IPS-NIHi7 (cell line): ENCODE measurements around the gene C15orf39.
A peak's percentile ranks its signal among the peaks of the same experiment; 100 is the strongest.
"Not testable (repeated sequence)": the region's sequence is repeated elsewhere in the genome, so short reads cannot be mapped to it uniquely, and the experiment has no call there.

Experiments
- DNase-seq: peaks from one replicate; pipeline ENCODE4 v3.0.0; 2012; ENCODE audit warnings: mixed read lengths; ENCODE audit errors: extremely low spot score

The C15orf39 gene

DNA sequence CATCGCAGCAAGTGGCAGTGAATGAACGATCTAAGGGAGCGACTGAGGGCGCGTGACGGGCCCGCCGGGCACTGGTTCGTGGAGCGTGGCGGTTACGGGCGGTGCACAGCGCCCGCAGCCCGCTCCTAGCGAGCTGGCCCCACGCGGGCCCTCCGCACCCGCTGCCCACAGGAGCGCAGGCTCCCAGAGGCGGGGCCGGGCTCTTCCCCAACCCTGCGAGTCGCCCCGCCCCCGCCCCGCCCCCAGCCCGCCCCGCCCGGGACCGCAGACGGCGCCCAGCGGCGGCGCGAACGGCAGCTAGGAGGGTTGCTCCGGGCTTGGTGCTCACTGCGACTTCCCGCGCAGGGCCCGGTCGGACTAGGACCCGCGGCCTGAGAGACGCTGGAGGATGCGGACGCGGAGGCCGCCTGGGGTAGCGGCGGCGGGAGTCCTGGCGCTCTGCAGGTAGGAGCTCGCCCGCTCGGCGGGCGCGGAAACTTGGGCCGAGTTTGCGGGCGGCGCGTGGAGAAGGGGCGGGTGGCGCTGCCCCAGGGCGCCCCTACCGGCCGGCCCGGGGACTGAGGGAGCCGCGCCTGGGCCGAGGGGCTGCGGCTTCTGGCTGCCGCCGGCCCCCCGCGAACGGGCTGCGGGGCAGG lies at the start of gene C15orf39:
TSS of gene C15orf39 (plus strand) at position 267 of the 635 bp plus-strand sequence. CDS start 4,167 bp downstream, outside the sequence.
- peak; percentile 87 for DNase-seq

DNA sequence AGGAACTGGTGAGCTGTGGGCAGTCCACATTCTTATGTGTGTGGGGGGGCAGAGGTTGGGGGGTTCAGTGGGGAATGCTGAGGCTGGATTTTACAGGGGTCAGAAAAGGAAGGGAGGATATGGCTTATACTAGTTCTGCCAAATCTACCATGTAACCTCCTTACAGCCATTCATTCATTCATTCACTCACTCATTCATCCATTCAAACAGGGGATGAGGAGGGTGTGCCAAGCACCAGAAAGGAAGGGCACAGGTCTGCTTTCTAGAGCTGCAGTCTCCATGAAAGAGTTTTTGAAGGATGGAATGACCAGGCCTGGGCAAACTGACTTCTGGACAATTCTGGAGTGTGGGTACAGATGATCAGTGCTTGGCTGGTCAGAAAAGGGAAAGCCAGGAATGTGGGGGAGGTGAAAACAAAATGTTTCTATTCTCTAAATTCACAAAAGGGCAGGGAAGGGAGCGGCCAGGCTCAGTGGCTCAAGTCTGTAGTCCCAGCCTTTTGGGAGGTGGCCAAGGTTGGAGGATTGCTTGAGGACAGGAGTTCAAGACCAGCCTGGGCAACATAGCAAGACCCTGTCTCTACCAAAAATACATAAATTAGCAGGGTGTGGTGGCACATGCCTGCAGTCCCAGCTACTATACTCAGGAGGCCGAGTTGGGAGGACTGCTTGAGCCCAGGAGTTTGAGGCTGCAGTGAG lies 49.2 kb upstream of the C15orf39 start:
- DNase-seq = no peak

DNA sequence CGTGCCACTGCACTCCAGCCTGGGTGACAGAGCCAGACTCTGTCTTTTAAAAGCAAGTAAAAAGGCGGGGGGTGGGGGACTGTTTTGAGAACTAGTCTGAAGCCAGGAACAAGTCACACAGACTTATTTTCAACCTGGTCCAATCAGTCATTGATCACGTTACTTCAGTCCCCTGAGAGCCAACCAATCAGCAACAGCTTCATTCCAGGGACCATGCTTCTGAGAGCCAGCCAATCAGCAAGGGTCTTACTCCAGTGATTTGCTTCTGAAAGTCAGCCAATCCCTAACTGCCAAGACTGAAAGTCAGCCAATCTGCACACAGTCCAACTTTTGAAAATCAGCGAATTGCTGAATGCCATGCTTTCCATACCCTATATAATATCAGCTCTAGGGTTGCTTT lies 48.6 kb upstream of the C15orf39 start:
- no peak for DNase-seq

DNA sequence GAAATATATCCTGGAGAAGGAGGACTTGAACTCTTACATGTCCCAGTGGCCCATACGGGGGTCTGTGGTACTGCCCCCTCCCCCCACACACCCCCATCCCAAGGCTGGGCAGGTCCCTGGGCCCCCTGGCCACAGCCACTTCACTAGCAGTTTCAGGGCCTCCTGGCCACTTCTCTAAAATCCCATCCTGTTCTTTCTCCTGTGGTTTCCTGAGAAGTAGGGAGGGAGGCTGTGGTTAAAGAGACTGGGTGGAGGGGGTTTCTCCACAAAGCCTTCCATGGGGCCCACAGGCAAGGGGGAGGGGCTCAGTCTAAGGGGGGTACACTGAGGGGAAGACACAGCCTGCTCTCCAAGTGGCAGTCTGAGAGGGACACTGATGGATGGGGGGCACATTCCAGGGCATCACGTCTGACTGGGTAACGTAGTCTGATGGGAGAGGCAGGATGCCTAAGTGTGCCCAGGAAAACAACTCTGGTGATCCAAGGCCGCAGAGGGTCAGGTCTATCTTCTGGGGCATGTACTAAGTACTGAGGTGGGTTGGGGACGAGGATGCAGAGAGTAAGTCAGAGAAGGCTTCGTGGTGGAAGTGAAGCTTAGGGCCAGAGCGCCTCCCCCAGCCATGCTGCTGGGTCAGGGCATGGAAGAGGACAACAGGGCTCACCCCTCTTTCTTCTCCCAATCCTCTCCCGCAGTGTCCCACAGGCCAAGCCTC lies 48.0 kb upstream of the C15orf39 start:
- DNase-seq = no peak

DNA sequence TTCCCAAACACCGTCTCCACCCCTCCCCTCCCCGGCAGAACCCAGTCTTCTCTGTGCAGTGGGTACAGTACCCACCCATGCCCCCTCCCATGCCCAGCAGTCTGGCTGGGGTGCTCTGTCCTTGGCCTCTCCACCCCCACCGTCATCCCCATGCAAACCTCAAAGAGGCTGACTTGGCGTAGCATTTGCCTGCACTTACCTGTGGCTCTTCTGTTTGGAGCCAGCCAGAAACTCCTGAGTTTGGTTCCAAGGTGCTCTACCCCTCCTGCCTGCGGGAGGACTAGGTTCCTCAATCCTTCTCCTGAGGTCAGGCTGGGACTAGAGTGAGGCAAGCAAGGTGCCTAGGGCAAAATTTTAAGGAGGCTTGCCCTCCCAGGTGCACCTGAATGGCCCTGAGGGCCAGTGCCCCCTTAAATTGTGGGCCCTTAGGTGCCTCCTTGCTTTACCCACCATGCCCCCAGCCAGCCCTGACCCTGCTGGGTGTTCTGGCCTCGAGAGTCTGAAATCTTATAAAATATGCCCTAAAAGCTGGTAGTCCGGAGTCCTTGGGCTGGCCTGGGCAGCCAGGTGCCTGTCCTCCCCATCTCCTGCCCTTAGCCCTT lies 47.1 kb upstream of the C15orf39 start:
- no peak for DNase-seq

DNA sequence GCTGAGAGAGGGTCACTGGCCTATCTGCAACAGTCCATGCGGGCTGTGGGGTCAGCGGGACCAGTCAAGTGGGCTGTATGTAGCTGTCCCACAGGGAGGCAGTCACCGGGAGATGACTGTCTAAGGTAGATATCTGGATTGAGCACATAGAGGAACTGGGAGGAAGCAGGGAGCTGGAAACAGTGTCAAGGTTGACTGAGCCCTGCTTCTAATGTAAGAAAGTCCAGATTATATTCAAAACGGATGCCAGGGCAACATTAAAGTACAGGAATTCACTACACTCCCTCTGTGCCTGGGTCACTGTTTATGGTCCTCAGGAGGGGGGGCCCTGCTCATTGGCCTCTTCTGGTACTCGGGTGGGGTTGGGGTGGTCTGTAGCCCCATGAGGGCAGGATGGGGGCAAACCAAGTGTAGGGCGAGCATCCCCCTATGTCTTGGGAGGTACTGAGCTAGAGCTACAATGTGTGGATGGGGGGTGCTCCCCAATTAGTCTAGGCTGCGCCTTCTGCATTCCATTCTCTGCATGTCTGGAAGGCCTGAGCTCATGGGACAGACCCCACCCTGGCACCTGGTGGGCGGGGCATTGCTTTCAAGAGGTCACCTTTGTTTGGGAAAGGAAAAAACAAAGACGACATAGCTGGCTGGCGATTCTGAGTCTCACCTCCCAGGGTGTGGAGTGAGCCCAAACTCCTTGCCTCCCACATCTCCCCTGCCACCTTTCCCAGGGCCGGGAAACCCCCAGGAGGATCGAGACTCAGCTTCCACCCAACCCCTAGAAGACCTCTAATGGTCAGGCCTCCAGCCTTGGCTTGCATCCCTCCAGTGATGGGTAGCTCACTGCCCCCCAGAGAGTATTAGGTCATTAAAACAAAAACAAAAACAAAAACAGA lies 45.1 kb upstream of the C15orf39 start:
- DNase-seq = peak; percentile 51

DNA sequence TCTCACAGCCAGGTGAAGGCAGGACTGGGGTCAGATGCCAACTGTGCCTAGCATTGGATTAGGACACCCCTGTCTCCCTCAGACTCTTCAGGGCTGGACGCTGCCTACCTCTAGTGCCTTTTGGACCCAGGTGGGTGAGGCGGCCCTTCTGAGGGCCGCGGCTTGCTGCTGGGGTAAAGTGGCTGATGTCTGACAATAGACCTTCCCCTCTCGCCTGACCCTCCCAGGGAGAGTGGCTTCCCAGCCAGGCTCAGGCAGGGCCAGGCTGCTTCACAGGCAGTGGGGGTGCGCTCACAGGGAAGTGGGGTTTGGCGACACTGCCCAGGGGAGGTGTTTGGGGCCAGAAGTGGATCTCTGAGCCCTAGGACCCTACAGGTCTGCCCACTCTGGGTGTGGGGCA lies 43.3 kb upstream of the C15orf39 start:
- DNase-seq = no peak

DNA sequence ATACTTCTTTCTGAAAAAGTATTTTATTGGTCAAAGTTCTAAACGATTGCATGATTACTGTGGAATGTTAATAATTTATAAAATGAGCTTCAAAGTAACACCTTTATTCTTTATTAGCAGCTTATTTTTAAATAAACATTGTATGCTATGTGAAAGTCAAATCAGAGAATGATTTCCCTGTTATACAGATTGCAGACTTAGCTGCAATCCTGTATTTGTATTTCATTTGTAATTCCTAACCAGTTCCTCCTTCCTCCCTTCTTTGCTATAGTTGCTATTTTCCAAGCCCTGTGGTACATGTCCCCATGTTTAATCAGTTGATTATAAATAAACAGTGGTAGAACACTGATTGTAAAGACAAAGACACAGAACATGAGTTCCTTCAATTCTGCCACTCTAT lies 42.4 kb upstream of the C15orf39 start:
- no peak for DNase-seq

DNA sequence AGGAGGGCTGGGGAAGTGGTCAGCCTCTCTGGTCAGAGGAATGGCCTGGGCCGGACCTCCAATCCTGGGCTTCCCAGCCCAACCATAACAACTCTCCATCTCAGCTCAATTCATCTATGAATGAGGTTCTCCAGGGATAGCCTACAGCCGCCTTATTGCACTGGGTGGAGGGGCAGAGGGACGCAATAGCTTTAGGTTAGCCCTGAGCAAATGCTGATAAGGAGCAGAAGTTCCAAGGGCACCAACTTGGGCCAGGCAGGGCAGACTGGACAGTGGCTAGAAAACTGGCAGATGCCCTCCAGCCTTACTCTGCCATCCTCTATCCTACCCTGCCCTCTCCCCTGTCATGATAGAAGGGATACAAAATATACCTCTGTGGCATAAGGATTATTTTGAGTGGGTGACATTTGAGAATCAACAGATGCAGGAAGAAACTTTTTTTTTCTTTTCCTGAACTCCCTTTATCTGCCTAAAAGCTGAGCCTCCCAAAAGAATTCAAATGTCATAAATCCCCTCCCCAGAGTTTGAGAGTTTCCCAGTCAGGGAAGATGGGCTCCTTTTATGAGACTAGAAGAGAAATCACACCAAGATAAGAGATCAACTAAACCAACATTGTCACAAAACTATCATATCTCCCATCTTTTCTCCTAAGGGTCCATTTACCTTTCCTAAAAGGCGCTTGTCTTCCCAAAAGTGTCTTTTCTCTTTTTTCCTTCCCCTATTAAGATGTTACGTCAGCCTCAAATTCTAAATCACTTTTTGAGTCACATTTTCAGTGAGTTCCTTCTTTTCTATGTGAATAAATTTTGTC lies 40.4 kb upstream of the C15orf39 start:
- peak; percentile 5 for DNase-seq

DNA sequence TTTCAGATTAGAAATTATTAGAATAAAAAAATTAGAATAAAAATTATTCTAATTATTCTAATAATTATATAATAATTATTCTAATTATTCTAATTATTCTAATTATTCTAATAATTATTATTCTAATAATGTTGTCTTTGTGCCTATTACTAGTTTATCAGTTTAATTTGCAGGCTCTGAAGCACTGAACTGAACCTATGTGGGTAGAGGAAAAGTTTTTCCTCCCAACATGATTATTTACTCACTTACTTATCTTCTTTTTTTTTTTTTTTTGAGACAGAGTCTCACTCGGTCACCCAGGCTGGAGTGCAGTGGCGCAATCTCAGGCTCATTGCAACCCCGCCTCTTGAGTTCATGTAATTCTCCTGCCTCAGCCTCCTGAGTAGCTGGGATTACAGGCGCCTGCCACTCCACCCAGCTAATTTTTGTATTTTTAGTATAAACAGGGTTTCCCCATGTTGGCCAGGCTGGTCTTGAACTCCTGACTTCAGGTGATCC lies 39.7 kb upstream of the C15orf39 start:
- no peak for DNase-seq

DNA sequence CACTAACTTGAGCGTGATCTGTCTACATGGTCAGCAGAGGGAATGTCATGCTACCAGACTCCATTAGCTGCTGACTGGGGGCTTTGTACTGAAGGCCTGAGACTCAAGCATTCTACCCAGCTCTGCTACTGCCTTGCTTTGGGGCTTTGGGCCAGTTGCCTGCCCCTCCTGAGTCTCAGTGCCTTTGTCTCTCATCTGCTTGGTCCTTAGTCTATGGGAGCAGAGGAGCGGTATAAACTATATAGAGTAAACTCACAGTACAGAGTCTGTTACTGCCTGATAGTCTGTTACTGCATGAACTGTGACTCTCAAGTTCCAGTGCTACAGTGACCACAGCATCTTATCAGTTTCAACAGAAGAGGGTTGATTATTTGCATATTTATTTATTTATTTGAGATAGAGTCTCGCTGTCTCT lies 38.5 kb upstream of the C15orf39 start:
- DNase-seq = no peak

DNA sequence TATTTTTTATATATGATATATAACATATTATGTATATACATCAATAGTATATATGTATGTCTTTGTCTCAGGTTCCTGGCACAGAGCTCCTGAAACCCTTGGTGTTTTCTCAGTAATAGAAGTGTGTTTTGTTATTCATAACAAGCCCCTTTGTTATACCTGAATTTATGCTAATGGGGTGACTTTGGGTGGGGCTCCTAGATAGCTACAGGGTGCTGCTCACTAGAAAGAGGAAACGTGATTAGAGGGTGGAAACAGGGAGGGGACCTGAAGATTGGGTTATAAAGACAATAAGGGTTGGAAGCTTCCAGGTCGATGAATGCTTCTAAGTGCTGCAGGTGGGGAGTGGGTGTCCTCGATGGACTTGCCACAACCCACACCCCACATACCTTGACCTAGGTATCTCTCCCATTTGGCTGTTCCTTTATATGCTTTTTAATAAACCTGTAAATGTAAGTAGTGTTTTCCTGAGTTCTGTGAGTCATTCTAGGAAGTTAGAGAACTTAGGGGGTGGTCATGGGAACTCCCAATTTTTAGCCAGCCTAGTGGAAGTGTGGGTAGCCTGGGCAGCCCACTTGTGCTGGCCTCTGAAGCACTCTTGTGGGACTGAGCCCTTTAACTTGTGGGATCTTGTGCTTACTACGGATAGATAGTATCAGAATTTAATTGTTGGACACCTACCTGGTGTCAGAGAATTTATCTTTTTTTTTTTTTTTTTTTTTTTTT lies 36.9 kb upstream of the C15orf39 start:
- DNase-seq = peak; percentile 18

DNA sequence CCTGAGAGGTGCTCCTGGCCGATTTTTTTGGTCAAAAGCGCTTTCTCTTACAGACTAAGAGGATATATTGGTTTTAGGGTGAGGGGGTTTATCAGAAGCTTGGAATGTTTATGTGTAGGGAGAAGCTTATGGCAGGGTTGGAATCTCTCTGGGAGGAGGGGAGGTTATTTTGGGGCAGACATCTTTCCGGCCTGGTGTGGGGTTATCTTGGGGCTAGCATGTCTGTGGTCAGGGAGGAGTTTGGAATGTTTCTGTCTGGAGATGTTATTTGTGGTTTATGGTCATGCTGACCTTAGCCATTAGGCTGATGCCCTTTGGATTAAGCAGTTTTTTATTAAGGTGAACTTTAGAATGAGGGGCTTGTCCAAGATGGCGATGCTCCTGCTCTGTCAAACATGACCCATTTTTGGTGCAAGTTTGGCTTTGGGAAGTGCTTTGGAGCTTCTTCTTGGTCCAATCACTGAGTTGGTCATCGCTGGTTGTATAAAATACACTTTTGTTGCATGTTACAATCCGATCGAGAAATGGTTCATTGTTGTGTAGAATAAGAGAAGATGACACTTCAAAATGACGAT lies 35.1 kb upstream of the C15orf39 start:
- DNase-seq = not testable (repeated sequence)

DNA sequence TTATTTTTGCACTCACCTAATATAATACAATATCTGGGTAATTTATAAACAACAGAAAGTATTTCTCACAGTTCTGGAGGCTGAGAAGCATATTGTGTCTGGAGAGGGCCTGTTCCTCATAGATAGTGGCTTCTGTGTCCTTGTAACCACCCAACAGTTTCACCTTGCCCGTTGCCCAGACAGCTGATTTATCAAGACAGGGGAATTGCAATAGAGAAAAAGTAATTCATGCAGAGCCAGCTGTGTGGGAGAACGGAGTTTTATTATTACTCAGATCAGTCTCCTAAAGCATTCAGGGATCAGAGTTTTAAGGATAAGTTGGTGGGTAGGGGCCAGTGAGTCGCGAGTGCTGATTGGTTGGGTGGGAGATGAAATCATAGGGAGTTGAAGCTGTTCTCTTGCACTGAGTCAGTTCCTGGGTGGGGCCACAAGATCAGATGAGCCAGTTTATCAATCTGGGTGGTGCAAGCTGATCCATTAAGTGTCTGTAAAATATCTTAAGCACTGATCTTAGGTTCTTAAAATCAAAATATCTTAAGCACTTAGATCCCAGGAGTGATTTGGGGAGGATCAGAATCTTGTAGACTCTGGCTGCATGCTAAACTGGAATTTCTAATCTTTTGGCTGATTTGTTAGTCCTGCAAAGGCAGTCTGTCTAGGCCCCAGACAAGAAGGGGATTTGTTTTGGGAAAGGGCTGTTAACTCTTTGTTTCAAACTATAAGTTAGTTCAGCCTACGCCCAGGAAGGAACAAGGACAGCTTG lies 33.9 kb upstream of the C15orf39 start:
- no peak for DNase-seq

DNA sequence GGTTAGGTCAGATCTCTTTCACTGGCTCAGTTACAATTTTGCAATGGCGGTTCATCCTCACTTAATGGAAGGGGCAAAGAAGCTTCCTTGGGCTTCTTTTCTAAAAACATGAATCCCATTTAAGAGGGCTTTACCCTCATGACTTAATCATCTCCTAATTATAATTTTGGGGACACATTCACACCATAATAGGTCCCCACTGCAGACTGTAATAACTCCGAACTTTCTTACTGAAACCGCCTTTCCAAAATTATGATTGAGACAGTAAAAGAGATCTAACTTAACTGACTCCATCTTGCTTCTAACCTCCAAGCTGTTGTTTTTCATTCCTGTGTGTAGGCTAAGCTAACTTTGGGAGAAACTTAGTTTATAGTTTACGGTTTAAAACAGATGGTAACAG lies 33.3 kb upstream of the C15orf39 start:
- DNase-seq = no peak

DNA sequence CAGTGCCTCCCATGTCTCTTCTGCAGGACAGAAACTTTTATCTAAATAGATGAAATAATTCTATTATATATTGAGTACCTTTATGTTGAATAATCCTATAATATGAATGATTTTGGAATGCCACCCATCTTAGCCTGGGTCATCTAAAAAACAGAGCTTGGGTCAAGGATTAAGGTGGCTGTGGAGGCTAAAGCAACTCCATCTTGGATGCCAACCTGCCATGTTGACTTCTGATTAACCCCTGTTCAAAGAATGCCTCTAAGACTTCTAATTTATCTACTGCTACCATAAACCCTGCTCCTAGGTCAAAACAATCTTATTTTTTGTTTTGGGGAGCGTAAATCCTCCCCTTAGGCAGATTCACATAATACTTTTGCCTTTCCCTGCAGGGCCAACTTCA lies 31.5 kb upstream of the C15orf39 start:
- DNase-seq = no peak

DNA sequence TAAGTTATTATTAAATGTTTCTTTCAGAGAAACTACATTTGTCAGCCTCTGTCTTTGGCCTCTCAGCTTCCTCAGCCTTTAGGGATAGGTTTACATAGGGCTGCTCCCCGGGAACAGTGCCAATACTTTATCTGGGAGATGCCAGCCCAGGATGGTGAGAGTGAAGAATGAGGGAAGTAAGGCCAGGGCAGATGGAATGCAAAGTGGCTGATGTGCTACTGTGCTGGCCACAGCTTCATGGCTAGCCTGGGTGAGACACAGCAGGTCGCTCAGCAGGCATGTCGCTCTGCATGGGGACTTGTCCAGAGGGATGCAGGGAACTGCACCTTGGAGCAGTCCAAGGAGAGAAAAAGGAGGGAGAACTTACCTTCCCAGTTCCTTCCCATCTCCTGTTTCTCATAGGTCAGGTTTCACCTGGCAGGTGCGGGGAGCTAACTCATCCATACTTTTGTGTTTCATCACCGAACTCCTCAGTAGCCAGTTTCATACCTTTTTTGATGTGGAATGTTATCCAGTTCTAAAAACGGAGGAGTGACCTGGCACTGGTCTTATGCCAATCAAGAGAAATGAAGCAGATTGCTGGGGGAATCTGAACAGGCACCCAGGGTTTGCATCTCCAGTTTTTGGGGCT lies 30.9 kb upstream of the C15orf39 start:
- DNase-seq = no peak

DNA sequence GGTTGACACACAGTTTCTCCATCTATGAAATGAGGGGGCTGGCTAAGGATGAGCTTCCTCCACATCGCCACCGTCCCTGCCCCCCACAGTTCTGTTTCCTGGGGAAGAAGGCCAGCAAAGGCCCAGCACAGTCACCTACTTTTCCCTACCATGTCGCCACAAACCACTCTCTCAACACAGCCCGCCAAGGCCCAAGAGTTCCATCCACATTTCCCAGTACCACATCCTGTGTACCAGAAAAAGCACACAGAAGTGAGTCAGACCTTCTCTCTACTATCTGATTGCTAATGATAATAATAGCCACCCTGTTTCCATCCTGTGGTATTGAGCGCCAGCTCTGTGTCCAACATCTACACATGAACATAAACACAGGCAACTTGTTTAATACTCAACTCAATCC lies 30.3 kb upstream of the C15orf39 start:
- DNase-seq = no peak
